RKO (cell line): ENCODE measurements around the gene EEFSEC.

ENCODE experiments used
- DNase-seq: peaks from one replicate; pipeline ENCODE4 v3.0.0-alpha.2; 2016; ENCODE audit warnings: low spot score

EEFSEC gene

GRCh38 chr3:128351546-128351945, 198.3 kb downstream of the EEFSEC start:
- DNase-seq, result no peak

GRCh38 chr3:128352326-128352725, 199.0 kb downstream of the EEFSEC start:
- DNase-seq, result no peak

- no peak for DNase-seq
Measured at GRCh38 chr3:128353361-128353965, 200.2 kb downstream of the EEFSEC start.

- no peak for DNase-seq
Measured at GRCh38 chr3:128353991-128354687, 200.9 kb downstream of the EEFSEC start.

- DNase-seq, result no peak
Measured at GRCh38 chr3:128354788-128355542, 201.7 kb downstream of the EEFSEC start.

GRCh38 chr3:128355543-128355919, 202.2 kb downstream of the EEFSEC start:
- no peak for DNase-seq

GRCh38 chr3:128356822-128357221, 203.5 kb downstream of the EEFSEC start:
- DNase-seq, result no peak

- DNase-seq, result no peak
Measured at GRCh38 chr3:128357538-128357937, 204.3 kb downstream of the EEFSEC start.

- DNase-seq, result no peak
Measured at GRCh38 chr3:128358156-128358895, 205.0 kb downstream of the EEFSEC start.

- no peak for DNase-seq
Measured at GRCh38 chr3:128359060-128359664, 205.9 kb downstream of the EEFSEC start.

GRCh38 chr3:128359846-128360642, 206.8 kb downstream of the EEFSEC start:
- DNase-seq, result no peak

GRCh38 chr3:128360705-128361271, 207.5 kb downstream of the EEFSEC start:
- no peak for DNase-seq

GRCh38 chr3:128362026-128362965, 209.0 kb downstream of the EEFSEC start:
- DNase-seq, result no peak

- DNase-seq, result no peak
Measured at GRCh38 chr3:128364291-128364690, 211.0 kb downstream of the EEFSEC start.

GRCh38 chr3:128364808-128365360, 211.6 kb downstream of the EEFSEC start:
- no peak for DNase-seq

GRCh38 chr3:128366136-128366535, 212.9 kb downstream of the EEFSEC start:
- no peak for DNase-seq

- no peak for DNase-seq
Measured at GRCh38 chr3:128366652-128367051, 213.4 kb downstream of the EEFSEC start.

- DNase-seq, result no peak
Measured at GRCh38 chr3:128367221-128367620, 213.9 kb downstream of the EEFSEC start.

- DNase-seq, result no peak
Measured at GRCh38 chr3:128367761-128368160, 214.5 kb downstream of the EEFSEC start.
